ENCODE measurements around the gene ARHGEF38. TPM values are rescaled to one million over a fixed set of nuclear protein-coding genes. Genes with fewer than 3 reads are reported as not detected.
A peak's percentile ranks its signal among the peaks of the same experiment; 100 is the strongest.

Gene ARHGEF38
- total RNA-seq, 4 donors from 2014 or later = 0.59 to 3.5 (median 0.98) TPM

GRCh38 chr4:105568584-105568983, 16.2 kb downstream of the ARHGEF38 start:
- H3K36me3 ChIP-seq = no peaks in the 10 kb centered on the region
- TF ChIP-seq POLR2AphosphoS5 (IDR thresholded peaks at IDR 0.05) = no peak
- no peak for TF ChIP-seq EP300 (IDR thresholded peaks at IDR 0.05)
- no peak for TF ChIP-seq CTCF (IDR thresholded peaks at IDR 0.05)
- no peak for TF ChIP-seq POLR2A (IDR thresholded peaks at IDR 0.05)
- WGBS = 41% methylated on average over 1 of the region's 1 CpG
- H3K27ac ChIP-seq = no peak overlapping the region
- H3K4me1 ChIP-seq = peaks cover 4% of the 10 kb centered on the region
- DNase-seq (ENCODE audit: low spot score in 2 of 2) = no peak
- H3K9me3 ChIP-seq = no peaks in the 10 kb centered on the region
- no peak overlapping the region for H3K4me3 ChIP-seq
- H3K27me3 ChIP-seq = no peaks in the 10 kb centered on the region

DNA sequence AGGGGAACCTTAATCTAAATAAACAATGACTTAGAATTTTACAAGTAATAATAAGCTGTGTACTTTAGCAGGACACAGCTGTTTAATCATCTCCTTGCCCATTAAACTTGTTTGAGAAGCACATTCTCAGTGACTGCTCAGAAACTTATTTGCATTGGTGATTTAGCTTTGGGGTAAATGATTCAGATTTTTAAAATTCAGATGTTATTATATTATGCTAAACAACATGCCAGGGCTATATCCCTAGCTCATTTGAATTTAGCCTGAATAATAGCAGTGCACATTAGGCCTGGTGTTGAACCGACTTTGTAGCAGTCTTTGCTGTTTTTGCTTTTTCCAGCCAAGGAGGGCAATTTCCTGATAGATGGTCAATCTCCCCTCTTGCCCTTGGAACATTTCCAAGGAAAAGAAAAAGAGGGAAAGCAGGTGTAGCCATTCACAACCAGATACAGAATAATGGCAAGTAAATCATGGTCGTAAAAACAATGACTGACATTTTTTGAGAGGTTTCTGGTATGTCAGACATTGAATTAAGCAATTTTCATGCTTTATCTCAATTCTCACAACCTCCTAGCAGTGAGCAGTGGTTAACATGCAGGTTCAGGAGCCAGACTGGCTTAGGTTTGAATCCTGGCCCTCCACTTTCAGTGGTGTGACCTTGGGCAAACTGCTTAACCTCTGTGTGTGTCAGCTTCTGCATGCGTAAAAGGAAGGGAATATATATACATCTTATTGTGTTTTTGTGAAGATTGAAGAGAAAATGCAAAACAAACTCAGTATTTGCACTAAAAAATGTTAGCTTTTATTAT, 16.8 kb downstream of the ARHGEF38 start:
- 64% methylated on average over 3 of the region's 3 CpGs for WGBS
- TF ChIP-seq POLR2AphosphoS5 (IDR thresholded peaks at IDR 0.05) (no peak), CTCF (IDR thresholded peaks at IDR 0.05) (no peak), EP300 (IDR thresholded peaks at IDR 0.05) (no peak), POLR2A (IDR thresholded peaks at IDR 0.05) (no peak)
- no peak for DNase-seq (ENCODE audit: low spot score in 2 of 2)
- Histone ChIP-seq H3K36me3 (no peaks in the 10 kb centered on the region), H3K27ac (peak overlapping the region; percentile 48), H3K4me3 (no peak overlapping the region), H3K4me1 (peaks cover 4% of the 10 kb centered on the region), H3K27me3 (no peaks in the 10 kb centered on the region), H3K9me3 (no peaks in the 10 kb centered on the region)

DNA sequence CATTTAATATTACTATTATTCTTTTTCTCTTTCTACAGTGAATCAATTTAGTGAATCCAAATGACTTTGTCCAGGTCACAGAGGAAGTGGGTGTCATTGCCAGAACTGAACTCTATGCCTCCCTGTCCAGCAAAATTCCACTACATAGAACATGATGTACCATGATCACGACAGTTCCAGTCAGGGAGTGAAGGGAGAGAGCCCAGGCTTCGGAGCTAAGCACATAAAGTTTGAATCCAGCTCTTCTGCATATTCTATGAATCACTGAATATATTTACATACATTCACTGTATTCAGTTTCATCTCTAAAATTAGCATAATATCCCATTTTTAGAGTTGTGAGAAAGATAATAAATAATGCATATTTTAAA, 17.4 kb downstream of the ARHGEF38 start:
- H3K36me3 ChIP-seq = no peaks in the 10 kb centered on the region
- TF ChIP-seq EP300 (IDR thresholded peaks at IDR 0.05) = no peak
- TF ChIP-seq CTCF (IDR thresholded peaks at IDR 0.05) = no peak
- no peak for TF ChIP-seq POLR2AphosphoS5 (IDR thresholded peaks at IDR 0.05)
- no peak for TF ChIP-seq POLR2A (IDR thresholded peaks at IDR 0.05)
- H3K9me3 ChIP-seq = no peaks in the 10 kb centered on the region
- H3K27me3 ChIP-seq = no peaks in the 10 kb centered on the region
- no peak overlapping the region for H3K4me3 ChIP-seq
- H3K4me1 ChIP-seq = peaks cover 4% of the 10 kb centered on the region
- H3K27ac ChIP-seq = peak overlapping the region; percentile 48
- no peak for DNase-seq (ENCODE audit: low spot score in 2 of 2)
- 72% methylated on average over 2 of the region's 2 CpGs for WGBS

GRCh38 chr4:105572296-105572695, 19.9 kb downstream of the ARHGEF38 start:
- DNase-seq (ENCODE audit: low spot score in 2 of 2) = no peak
- TF ChIP-seq POLR2AphosphoS5 (IDR thresholded peaks at IDR 0.05) (no peak), CTCF (IDR thresholded peaks at IDR 0.05) (no peak), EP300 (IDR thresholded peaks at IDR 0.05) (no peak), POLR2A (IDR thresholded peaks at IDR 0.05) (no peak)
- H3K27me3 ChIP-seq = no peaks in the 10 kb centered on the region
- 79% methylated on average over 3 of the region's 3 CpGs for WGBS
- H3K4me3 ChIP-seq = no peak overlapping the region
- H3K36me3 ChIP-seq = no peaks in the 10 kb centered on the region
- no peaks in the 10 kb centered on the region for H3K9me3 ChIP-seq
- peaks cover 4% of the 10 kb centered on the region for H3K4me1 ChIP-seq
- no peak overlapping the region for H3K27ac ChIP-seq

DNA sequence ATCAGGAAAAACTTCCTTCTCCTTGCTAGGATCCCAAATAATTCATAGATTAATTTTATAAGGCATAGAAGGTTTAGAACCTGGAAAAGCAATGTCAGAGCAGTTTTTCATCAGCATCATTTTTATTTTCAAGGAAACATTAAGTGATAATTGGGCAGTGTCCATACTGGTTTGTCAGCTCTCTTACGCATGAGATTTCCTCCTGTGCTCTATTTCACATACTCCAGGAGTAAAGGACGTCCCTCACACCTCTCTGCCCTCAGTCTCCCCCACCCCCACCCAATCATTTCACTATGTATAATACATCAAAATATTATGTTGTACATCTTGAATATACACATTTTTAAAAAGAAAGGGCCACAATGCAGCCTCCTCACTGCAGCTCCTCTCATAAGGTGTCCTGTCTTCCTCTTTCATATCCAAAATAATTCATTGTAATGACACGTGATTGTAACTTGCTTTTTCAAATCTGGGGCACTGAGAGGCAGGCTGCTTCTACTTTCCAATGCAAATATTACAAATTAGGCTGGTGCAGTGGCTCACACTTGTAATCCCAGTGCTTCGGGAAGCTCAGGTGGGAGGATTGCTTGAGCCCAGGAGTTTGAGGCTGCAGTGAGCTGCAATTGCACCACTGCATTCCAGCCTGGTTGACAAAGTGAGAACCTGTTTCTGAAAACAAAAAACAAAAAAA, 34.4 kb downstream of the ARHGEF38 start:
- Histone ChIP-seq H3K27ac (no peak overlapping the region), H3K4me3 (no peak overlapping the region), H3K4me1 (no peaks in the 10 kb centered on the region), H3K27me3 (no peaks in the 10 kb centered on the region), H3K36me3 (no peaks in the 10 kb centered on the region), H3K9me3 (no peaks in the 10 kb centered on the region)
- DNase-seq (ENCODE audit: low spot score in 2 of 2) = no peak
- TF ChIP-seq CTCF (IDR thresholded peaks at IDR 0.05) (no peak), EP300 (IDR thresholded peaks at IDR 0.05) (no peak), POLR2AphosphoS5 (IDR thresholded peaks at IDR 0.05) (no peak), POLR2A (IDR thresholded peaks at IDR 0.05) (no peak)
- 56% methylated on average over 4 of the region's 4 CpGs for WGBS
